Gastroesophageal sphincter (tissue), 4 donors: ENCODE results near the gene LPP. TPM values are rescaled to one million over a fixed set of nuclear protein-coding genes. Genes with fewer than 3 reads are reported as not detected.
A peak's percentile ranks its signal among the peaks of the same experiment; 100 is the strongest.

Experiments used
- ATAC-seq: fragments of 150-250 bp; one replicate; pipeline ENCODE4 v1.9.1; 2016; ENCODE audit warnings: mild to moderate bottlenecking, moderate library complexity
- H3K27ac ChIP-seq, 4 donors: fragments of 200-600 bp; sonication (generic) in 3 of 4; 1 replicate in 3 of 4; 2 replicates in 1 of 4; pipeline ENCODE4 v1.5.1; 2016 to 2019
- H3K27me3 ChIP-seq: fragments of 200-600 bp; sonication (generic); one replicate; pipeline ENCODE4 v1.5.1; 2019
- H3K36me3 ChIP-seq, 2 donors: fragments of 200-600 bp; sonication (generic); one replicate each; pipeline ENCODE4 v1.5.1; 2019; ENCODE audit warnings: control low read depth in 1 of 2
- H3K4me1 ChIP-seq, 3 donors: fragments of 200-600 bp; sonication (generic); 1 replicate in 2 of 3; 2 replicates in 1 of 3; pipeline ENCODE4 v1.5.1; 2016 to 2019; ENCODE audit warnings: control low read depth in 2 of 3
- H3K4me3 ChIP-seq, 2 donors: fragments of 200-600 bp; sonication (generic); one replicate each; pipeline ENCODE4 v1.5.1; 2019; ENCODE audit warnings: mild to moderate bottlenecking in 1 of 2, moderate library complexity in 1 of 2
- H3K9me3 ChIP-seq, 3 donors: fragments of 200-600 bp; sonication (generic); one replicate each; pipeline ENCODE4 v1.5.1; 2017 to 2019; ENCODE audit warnings: control low read depth in 2 of 3
- EP300 ChIP-seq: sonication (generic); formaldehyde crosslinking; IDR thresholded peaks from one replicate; pipeline ENCODE4 v1.6.1; 2017; ENCODE audit warnings: antibody characterized with exemption, mild to moderate bottlenecking
- POLR2A ChIP-seq, 2 donors: fragments of 450-650 bp; IDR thresholded peaks; one replicate each; pipeline ENCODE4 v1.6.1; 2017; ENCODE audit warnings: antibody characterized with exemption in 2 of 2, mild to moderate bottlenecking in 2 of 2, moderate library complexity in 1 of 2
- POLR2AphosphoS5 ChIP-seq: sonication (generic); formaldehyde crosslinking; IDR thresholded peaks from one replicate; pipeline ENCODE4 v1.6.1; 2017; ENCODE audit warnings: antibody characterized with exemption
- WGBS, 2 donors: methylation state at CpG; one replicate each; pipeline ENCODE4 v1.1.5; 2018; ENCODE audit warnings: low coverage in 1 of 2; 5-methylcytosine and 5-hydroxymethylcytosine counted together
- total RNA-seq, 4 donors: library from RNA; depleted of rRNA; stranded (reverse); fragments of >200 nt; gene quantifications; one replicate each; pipeline ENCODE4 v1.1.0, GENCODE V29; 2016
- TF ChIP-seq, protein P1 (sequence below), 4 experiments: fragments of 200-600 bp in 2 of 4; fragments of 450-650 bp in 2 of 4; sonication (generic) in 1 of 4; IDR thresholded peaks; one replicate each; pipeline ENCODE4 v1.5.1; 2017 to 2019; ENCODE audit warnings: antibody characterized with exemption in 4 of 4, mild to moderate bottlenecking in 2 of 4, moderate library complexity in 2 of 4

The LPP gene
- total RNA-seq, 4 donors from 2014 or later = 1,243 to 2,297 (median 2,164) TPM

GRCh38 chr3:188233320-188233719 lies 79.4 kb downstream of the LPP start:
- WGBS, 2 donors = 0 to 40% methylated on average over 1 of the region's 1 CpG
- H3K27me3 ChIP-seq = no peaks in the 10 kb centered on the region
- H3K4me3 ChIP-seq = no peak overlapping the region
- no peaks in the 10 kb centered on the region for H3K9me3 ChIP-seq
- H3K4me1 ChIP-seq = peaks cover 10 to 99% (median 48%) of the 10 kb centered on the region in 3 donors
- ATAC-seq = peak; percentile 6
- peak; percentile 68 for TF ChIP-seq POLR2AphosphoS5
- no peak for TF ChIP-seq POLR2A (IDR thresholded peaks at IDR 0.05)
- H3K27ac ChIP-seq = peak overlapping the region; percentile 81 to 100 (median 92)
- peaks cover 0 to 13% of the 10 kb centered on the region in 2 donors for H3K36me3 ChIP-seq

DNA sequence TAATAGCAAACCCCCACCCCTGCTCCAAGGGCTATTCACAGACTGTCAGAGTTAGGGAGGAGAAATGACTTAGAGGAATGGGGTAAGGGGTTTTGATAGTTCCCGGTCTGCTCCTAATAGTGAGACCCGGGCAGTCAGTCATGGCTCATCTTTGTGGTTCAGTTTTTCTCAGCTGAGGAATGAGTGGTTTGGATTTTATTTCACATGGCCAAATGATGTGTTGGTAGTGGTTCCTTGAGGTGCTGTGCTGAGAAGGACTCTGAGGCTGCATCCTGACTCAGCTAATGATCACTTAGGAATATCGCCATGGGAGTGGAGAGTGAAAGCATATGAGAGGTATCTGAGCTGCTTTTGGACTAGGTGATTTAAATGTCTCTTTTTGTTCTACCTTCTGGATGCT lies 80.2 kb downstream of the LPP start:
- Histone ChIP-seq H3K9me3 (no peaks in the 10 kb centered on the region), H3K27me3 (no peaks in the 10 kb centered on the region), H3K27ac (peak overlapping the region; percentile 81 to 100 (median 92)), H3K36me3 (peaks cover 0 to 8% of the 10 kb centered on the region in 2 donors), H3K4me1 (peaks cover 7 to 99% (median 44%) of the 10 kb centered on the region in 3 donors), H3K4me3 (no peak overlapping the region)
- 72 to 84% methylated on average over 3 of the region's 3 CpGs for WGBS, 2 donors
- TF ChIP-seq POLR2AphosphoS5 (no peak), POLR2A (IDR thresholded peaks at IDR 0.05) (no peak), EP300 (no peak)
- TF ChIP-seq, protein P1, sequence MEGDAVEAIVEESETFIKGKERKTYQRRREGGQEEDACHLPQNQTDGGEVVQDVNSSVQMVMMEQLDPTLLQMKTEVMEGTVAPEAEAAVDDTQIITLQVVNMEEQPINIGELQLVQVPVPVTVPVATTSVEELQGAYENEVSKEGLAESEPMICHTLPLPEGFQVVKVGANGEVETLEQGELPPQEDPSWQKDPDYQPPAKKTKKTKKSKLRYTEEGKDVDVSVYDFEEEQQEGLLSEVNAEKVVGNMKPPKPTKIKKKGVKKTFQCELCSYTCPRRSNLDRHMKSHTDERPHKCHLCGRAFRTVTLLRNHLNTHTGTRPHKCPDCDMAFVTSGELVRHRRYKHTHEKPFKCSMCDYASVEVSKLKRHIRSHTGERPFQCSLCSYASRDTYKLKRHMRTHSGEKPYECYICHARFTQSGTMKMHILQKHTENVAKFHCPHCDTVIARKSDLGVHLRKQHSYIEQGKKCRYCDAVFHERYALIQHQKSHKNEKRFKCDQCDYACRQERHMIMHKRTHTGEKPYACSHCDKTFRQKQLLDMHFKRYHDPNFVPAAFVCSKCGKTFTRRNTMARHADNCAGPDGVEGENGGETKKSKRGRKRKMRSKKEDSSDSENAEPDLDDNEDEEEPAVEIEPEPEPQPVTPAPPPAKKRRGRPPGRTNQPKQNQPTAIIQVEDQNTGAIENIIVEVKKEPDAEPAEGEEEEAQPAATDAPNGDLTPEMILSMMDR (IDR thresholded peaks at IDR 0.05) = no peak
- no peak for ATAC-seq

- H3K27ac ChIP-seq = peak overlapping the region; percentile 43 to 97 (median 84)
- peaks cover 19 to 99% (median 50%) of the 10 kb centered on the region in 3 donors for H3K4me1 ChIP-seq
- TF ChIP-seq EP300 = no peak
- H3K9me3 ChIP-seq = no peaks in the 10 kb centered on the region
- H3K27me3 ChIP-seq = no peaks in the 10 kb centered on the region
- no peak overlapping the region for H3K4me3 ChIP-seq
- 57 to 75% methylated on average over 4 of the region's 4 CpGs for WGBS, 2 donors
- H3K36me3 ChIP-seq = peaks cover 0 to 6% of the 10 kb centered on the region in 2 donors
- no peak for ATAC-seq
Measured at GRCh38 chr3:188236271-188236670, 82.3 kb downstream of the LPP start.

- Histone ChIP-seq H3K4me1 (peaks cover 19 to 100% (median 42%) of the 10 kb centered on the region in 3 donors), H3K9me3 (no peaks in the 10 kb centered on the region), H3K27me3 (no peaks in the 10 kb centered on the region), H3K4me3 (no peak overlapping the region), H3K27ac (peak overlapping the region; percentile 35 to 97 (median 84)), H3K36me3 (peaks cover 0 to 6% of the 10 kb centered on the region in 2 donors)
- WGBS, 2 donors = 62 to 75% methylated on average over 7 of the region's 7 CpGs
- TF ChIP-seq POLR2A (IDR thresholded peaks at IDR 0.05) (no peak), POLR2AphosphoS5 (no peak), EP300 (no peak)
- TF ChIP-seq, protein P1 (IDR thresholded peaks at IDR 0.05) = no peak
- ATAC-seq = no peak
Measured at GRCh38 chr3:188239035-188239434, 85.1 kb downstream of the LPP start.

GRCh38 chr3:188239577-188239976 lies 85.6 kb downstream of the LPP start:
- Histone ChIP-seq H3K4me1 (peaks cover 18 to 100% (median 38%) of the 10 kb centered on the region in 3 donors), H3K9me3 (no peaks in the 10 kb centered on the region), H3K27me3 (no peaks in the 10 kb centered on the region), H3K4me3 (no peak overlapping the region), H3K36me3 (peaks cover 0 to 6% of the 10 kb centered on the region in 2 donors), H3K27ac (peak overlapping the region; percentile 82 to 97 (median 92))
- 88 to 100% methylated on average over 1 of the region's 1 CpG for WGBS, 2 donors
- no peak for ATAC-seq
- TF ChIP-seq POLR2AphosphoS5 (peak; percentile 13), EP300 (no peak), POLR2A (IDR thresholded peaks at IDR 0.05) (no peak)
- TF ChIP-seq, protein P1 (IDR thresholded peaks at IDR 0.05) = no peak
